Measurements from ENCODE around the gene NR2E3.

GRCh38 chr15:71788646-71789579 is 21.4 kb upstream of the NR2E3 start:
- TF ChIP-seq, protein P1, sequence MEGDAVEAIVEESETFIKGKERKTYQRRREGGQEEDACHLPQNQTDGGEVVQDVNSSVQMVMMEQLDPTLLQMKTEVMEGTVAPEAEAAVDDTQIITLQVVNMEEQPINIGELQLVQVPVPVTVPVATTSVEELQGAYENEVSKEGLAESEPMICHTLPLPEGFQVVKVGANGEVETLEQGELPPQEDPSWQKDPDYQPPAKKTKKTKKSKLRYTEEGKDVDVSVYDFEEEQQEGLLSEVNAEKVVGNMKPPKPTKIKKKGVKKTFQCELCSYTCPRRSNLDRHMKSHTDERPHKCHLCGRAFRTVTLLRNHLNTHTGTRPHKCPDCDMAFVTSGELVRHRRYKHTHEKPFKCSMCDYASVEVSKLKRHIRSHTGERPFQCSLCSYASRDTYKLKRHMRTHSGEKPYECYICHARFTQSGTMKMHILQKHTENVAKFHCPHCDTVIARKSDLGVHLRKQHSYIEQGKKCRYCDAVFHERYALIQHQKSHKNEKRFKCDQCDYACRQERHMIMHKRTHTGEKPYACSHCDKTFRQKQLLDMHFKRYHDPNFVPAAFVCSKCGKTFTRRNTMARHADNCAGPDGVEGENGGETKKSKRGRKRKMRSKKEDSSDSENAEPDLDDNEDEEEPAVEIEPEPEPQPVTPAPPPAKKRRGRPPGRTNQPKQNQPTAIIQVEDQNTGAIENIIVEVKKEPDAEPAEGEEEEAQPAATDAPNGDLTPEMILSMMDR (IDR thresholded peaks at IDR 0.05), result no peak
- no peak for TF ChIP-seq POLR2A (IDR thresholded peaks at IDR 0.05)

Data from heart left ventricle (tissue), 13 donors.